CD4-positive, alpha-beta T cell treated with Interleukin-4 for 4 hours (primary cell): ENCODE measurements around the gene LCNL1.
A peak's percentile ranks its signal among the peaks of the same experiment; 100 is the strongest.

Experiments
- DNase-seq: peaks from one replicate; pipeline ENCODE4 v3.0.0-alpha.2; 2020

LCNL1 gene

DNA sequence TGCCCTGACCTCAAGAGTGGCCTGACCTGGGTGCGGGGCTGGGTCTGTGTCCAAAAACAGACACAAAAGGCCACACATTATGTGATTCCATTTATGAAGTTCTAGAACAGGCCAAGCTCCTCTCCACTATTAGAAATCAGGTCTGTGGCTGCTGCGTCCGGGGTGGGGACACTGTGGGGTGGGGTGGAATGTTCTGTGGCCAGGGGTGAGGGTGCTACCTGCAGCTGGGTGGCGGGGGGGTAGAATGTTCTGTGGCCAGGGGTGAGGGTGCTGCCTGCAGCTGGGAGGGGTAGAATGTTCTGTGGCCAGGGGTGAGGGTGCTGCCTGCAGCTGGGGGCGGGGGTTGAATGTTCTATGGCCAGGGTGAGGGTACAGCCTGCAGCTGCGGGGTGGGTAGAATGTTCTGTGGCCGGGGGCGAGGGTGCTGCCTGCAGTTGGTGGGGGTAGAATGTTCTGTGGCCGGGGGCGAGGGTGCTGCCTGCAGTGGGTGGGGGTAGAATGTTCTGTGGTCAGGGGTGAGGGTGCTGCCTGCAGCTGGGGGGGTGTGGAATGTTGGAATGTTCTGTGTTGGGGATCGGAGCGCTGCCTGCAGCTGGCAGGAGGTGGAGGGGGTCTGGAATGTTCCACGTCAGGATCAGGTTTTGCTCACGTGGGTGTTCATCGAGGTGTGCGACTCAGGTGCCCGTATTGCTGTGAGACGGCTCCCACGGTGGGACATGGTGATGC lies 22.4 kb upstream of the LCNL1 start:
- peak; percentile 45 for DNase-seq

DNA sequence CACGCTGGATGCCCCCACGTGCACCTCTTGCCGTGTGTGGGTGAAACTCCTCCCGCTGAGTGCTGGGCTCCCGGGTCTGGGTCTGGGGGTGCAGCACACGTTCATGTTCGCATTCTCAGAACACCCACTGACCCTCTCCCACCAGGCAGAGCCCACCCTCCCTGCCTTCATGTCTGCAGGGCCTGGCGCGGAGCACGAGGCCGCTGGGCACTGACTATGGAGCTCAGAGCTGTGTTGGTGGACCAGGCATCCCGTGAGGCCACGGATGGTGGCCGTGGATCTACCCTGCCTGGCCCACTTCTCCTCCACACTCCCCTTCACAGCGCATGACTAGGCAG lies 21.9 kb upstream of the LCNL1 start:
- DNase-seq = no peak

DNA sequence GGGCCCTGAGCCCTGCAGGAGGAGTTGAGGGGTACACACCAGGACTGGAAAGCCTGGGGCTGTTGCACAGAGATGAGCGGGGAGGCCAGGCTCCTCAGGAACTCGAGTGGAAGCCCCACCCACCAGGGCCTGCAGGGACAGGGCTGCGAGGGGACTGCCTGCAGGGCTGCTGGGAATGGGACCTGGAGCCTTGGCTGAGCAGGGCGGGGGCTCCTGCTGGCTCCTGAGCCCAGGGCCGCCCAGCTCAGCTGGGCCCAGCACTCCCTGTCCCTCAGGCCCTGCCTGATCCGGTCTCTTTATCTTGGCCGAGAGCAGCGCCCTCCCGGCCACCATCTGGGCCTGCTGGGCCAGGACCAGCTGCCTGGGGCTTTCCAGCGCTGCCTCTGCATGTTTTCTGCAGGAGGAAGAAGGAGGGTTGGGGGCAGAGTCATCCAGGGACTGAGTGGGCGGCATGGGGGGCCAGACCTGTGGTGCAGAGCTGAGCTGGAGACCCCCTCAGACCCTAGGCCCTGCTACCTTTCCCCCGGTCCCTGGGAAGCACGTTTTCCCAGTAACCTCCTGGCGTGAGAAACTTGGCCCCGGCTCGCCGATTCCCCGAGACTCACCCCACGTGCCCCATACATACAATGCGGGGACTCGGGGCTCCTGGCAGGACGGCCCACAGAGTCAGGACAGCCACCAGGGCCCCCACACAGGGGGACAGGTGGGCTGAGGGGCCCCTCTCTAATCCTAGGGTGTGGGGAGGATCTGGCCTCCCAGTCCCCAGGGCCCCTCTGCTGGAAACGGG lies 21.3 kb upstream of the LCNL1 start:
- DNase-seq = no peak

DNA sequence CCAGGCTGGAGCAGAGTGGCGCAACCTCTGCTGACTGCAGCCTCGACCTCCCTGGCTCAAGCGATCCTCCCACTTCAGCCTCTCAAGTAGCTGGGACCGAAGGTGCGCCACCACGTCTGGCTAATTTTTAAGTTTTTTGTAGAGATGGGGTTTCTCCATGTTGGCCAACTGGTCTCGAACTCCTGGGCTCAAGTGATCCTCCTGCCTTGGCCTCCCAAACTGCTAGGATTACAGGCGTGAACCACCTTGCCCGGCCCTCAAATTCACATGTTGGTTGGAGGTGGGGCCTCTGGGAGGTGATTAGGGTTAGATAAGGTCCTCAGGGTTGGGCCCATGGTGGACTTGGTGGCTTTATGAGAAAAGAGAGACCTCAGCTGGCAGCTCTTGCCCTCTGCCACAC lies 20.6 kb upstream of the LCNL1 start:
- no peak for DNase-seq

DNA sequence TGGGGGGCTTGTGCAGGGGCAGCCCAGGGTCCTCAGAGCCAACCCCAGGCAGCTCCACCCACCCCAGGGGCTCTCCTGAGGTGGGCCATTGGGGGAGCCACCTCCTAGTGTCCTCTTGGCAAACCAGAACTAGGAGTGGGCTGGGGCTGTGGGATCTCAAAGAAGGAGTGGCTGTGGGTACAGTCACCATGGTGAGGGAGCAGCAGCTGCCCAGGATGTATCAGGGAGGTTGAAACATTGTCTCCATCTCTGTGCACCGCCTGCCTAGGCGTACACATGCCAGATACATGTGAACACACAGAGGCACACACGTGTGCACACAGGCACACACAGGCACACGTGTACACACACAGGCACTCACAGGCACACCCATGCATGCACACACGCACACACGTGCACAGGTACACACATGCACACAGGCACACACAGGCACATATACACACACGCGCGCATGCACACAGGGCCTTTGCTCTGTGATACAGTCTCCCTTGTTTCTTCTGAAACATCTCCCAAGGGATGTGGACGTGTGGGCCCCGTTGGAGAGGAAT lies 20.0 kb upstream of the LCNL1 start:
- no peak for DNase-seq

DNA sequence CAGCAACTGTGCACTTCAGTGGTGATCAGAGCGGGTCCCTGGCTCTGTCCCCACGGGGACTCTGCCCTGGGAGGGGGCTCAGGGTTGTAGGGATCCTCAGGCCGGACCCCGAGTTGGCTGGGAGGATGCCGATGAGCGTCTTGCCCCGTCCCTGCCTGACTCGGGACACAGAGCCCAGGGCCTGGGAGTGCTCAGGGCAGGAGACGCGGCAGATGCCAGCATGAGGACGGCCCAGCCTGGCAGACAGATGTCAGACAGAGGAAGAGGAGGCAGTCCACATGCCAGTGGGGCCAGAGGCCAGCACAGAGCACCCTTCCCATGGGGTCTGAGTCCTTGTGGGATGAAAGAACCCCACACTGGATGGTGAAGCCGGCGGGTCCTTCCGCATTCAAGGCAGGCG lies 19.5 kb upstream of the LCNL1 start:
- DNase-seq = no peak

DNA sequence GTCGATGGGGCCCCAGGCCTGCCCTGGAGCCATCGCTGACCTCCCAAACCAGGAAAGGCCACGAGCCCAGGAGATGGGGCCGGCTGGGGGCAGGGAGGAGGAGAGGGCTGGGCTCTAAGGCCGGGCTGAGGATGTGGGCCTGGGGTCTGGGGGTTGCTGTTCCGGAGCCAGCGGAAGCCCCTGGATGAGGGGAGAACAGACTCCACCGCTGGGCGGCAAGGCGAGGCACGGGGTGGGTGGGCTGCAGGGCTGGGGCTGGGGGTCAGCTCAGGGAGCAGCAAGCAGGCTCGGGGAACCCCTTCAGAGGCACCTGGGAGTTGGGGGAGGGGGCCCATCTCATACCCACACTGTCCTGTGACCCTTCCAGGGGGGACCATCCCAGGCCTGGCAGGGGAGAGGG lies 19.0 kb upstream of the LCNL1 start:
- no peak for DNase-seq

DNA sequence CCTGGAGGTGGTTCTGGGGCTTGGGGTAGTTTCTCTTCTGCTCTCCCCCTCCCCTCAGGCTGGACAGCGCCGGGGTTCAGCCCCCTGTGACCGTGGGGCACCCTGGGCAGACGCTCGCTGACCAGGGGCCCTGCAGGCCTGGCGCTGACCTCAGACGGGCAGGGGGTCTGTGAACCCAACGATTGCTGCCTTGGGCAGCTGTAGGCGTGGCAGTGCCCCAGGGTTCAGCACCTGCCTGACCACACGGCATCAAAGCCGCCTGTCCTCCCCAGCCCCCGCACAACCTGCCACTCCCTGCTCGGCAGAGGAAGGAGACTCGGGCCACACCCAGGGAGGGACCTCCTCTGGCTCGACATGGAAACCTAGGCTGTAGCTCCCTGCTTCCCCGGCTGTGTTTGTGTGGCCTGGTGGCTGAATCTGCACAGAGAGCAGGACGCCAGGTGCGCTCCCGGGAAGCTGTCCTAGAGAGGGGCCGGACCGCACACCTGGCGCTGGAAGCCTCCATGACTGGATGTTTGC lies 18.6 kb upstream of the LCNL1 start:
- DNase-seq = no peak

DNA sequence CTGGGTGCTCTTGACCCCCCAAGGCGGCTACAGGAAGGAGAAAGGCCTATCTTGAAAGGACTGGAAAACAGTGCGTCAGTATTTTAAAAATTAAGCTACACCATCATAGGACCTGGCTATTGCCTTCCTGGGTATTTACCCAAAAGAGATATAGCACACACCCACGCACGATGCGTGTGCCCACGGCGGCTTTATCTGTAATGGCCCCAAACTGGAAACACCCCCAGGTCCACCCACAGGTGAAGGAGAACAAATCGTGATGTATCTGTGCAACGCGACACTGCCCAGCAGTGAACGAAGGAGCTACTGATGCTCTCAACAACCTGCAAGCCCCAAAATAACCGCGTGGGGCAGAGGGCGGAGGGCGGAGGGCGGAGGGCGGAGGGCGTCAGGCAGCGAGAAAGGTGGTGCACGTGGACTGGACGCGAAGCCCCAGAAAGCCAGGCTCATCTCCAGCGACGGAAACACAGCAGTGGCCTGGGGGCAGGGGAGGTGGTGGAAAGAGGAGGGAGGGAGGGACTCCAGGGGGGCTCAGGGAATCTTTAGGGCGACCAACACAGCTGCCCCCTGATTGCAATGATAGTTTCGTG lies 17.9 kb upstream of the LCNL1 start:
- DNase-seq = no peak

DNA sequence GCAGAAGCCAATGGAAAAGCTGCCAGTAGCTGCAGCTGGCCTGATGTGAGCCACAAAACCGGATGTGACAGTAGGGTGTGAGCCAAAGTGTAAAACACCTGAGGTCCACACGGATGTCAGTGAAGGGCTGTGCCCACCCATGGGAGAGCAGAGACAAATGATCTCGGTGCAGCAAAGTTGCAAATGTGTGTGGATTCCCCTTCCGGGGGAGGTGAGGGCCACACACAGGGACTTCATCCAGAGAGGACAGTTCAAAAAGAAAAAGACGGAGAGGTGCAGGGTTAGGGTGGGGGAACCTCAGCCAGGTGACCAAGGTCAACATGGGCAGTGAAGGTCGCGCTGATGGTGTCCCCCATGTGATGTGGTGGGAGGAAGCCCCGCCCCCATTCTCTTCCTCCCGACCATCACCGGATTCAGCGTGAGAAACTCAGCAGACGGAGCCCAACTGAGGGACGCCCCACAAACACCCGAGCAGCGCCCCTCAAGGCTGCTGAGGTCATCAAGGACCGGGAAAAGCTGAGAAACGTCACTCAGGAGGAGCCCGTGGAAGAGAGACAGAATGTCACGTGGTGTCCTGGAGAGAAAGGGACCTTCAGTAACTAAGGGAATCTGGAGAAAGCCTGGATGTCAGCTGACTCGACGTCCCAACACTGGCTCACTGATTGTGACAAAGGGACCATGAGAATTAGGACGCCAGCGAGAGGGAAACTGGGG lies 16.9 kb upstream of the LCNL1 start:
- DNase-seq = peak; percentile 54

DNA sequence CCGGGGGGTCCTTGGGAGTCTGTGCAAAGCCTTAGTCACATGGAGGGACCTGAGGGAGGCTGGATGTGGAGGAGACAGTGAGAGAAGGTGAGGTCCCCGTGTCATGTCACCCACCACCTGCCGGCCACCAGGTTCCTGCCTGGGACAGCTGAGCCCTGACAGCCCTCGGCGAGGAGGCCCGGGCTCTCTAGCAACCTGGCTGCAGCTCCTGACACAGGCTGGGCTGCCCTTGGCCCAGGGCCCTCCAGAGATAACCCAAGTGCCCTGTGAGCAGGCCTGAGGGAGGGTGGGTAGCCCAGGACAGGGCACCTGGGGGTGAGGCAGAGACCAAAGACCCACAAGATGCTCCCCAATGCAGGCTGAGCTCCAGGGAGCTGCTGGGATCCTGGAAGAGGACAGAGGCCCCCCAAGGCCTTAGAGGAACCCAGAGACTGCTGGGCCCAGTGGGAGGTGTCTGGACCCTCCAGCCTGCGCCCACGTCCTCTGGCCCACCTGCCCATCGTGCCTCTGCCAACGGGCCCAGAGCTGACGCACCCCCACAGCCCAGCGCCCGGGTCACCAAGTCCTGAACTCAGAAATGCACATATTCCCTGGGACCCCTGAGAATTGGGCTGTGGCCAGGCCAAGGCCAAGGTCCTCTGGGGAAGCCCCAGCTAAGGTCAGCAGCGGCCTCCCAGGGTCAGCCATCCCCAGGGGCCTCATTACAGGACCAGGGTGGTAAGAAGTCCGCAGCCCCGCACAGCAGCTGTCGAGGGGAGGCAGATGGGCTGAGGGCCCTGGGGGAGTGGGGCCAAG lies 14.3 kb upstream of the LCNL1 start:
- DNase-seq = no peak

DNA sequence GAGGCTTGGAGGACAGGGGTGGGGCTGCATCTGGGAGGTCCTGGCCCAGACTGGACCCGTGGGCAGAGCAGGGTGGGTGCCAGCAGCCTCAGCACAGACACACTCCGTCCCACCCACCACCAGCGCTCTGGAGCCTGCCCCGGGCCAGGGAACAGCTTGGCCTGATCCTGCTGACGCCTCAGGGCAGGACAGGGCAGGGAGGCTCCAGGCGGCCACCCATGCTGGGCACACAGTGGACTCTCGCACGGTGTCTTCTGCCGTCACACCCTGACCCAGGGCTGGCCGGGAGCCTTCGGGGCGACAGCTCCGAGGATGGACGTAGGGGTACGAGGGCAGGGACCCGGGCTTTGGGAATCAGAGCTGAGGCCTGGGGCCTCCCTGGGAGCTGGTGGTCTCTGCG lies 13.6 kb upstream of the LCNL1 start:
- no peak for DNase-seq

DNA sequence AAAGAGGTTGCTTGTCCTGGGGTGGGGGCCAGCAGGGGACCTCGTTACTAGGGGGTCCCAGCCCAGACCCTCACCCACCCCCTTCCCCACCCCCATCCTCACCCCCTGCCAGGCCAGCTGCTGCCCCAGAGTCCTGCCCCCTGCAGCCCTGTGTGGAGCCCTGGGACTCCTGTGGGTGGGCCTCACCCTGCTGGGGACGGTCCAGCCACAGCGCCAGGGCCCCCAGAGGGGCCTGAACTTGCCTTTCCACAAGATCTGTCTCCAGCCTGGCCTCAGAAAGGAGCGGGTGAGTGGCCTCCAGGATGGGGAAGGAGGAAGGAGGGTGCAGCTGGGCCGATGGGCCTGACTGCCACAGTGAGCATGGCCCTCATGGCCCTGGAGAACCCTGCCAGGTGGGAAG lies 13.0 kb upstream of the LCNL1 start:
- no peak for DNase-seq

DNA sequence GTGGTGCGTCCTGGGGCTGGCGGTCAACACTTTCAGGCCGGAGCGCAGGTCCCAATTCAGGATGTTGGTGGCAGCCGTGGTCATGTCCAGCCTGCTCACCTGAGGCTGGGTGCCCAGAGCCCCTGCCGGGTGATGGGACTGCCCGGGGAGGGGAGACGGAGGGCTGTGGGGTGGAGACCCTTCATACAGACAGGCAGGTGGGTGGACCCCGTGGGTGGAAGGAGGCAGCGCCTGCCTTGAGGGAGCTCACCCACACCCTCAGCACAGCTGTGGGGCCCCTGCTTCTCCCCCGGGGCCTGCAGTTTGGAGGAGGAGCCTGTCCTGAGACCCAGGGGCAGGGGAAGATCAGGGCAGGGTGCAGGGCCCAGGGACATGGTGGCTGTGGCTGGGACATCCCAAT lies 12.4 kb upstream of the LCNL1 start:
- no peak for DNase-seq

DNA sequence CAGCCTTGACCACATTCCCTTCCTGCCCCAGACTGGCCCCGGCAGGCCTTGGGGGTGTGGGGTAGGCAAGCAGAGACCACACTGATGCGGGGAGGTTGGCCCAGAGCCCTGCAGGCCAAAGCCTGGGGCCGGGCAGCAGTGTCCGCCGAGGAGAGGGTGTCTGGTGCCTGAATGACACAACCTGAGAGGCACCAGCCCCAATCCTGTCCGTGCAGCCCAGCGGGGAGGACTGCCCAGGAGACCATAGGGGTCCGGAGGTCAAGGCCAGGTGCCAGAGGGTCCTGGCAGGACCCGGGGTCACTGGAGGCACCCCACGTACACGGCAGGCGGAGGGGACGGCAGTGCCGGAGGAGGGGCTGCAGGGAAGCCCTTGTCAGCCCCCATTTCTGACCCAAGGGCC lies 11.0 kb upstream of the LCNL1 start:
- DNase-seq = no peak

DNA sequence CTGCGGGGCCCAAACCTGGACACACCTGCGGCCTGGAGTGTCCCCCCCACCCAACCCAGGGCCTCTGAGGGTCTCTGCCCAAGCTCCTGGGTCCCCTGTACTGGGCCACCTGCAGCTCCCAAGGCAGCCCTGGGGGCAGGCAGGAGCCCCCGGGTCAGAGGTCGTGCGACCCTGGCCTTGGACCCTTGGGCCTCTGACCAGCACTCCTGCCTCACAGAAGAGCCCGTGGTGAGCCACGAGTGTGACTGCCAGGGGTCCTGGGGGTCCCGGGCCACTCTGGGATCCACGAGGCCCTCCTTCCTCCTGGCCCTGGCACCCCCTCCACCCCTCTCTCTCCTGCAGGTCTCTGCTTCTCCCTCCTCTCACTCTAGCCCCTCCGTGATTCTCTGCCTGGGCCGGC lies 10.5 kb upstream of the LCNL1 start:
- no peak for DNase-seq

DNA sequence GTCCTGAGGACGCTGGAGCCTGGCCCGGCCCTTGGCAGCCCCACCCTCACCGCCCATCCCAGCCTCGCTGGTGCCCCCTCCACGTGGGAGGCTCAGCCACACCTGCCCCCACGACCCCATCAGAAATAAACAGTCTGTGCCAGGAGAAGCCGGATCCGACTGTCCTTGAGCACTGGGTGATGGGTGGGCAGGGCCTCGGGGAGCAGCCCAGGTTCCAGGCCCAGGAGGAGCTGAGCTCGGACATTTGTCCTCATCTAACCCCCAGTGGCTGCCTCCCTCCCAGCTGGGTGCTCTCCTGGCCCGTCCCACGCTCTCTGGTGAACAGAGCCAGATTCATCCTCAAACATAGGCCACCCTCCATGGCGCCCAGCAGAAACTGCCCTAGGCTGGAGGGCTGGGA lies 10.1 kb upstream of the LCNL1 start:
- DNase-seq = no peak

DNA sequence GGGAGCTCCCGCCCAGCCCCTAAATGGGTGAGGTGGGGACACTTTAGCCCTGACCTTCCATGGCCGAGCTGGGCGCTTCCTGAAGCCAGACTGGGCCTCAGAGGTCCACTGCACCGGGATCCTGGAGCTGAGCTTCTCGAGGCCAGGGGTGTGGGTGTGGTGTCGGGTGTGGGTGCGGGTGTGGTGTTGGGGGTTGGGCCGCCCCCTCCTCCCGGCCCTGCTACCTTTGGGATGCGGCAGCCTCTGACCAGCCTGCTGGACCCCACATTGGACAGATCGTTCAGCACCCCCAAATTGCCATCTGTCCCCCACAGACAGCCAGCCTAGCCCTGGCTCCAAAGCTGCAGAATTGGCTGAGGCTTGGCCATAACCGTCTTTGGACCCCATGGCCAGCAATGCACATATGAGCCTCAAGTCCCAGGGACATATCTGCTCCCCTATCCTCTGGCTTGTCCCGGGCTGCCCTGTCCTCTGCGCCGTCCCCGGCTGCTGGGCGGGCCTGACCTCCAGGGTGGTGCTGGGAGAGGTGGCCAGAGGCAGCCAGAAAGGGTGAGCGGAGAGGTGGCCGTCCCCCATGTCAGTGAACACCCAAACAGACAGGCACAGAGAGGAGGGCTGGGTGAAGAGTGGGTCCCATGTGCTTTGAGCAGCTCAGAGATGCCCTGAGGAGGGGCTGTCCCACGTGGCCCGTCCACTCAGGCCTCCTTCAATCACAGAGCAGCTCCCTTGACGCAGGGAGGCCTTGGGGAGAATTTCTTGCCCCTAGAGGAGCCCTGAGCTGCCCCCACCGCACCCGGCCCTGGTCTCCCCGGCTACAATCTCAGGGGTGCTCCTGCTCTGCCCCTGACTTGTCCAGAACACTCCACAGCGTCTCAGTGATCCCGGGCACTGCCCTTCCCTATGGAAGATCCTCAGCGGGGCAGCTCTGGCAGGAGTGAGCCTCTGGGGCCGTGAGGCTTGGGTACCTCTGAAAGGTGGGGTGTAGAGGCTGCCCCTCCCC lies 8.9 kb upstream of the LCNL1 start:
- DNase-seq = no peak

DNA sequence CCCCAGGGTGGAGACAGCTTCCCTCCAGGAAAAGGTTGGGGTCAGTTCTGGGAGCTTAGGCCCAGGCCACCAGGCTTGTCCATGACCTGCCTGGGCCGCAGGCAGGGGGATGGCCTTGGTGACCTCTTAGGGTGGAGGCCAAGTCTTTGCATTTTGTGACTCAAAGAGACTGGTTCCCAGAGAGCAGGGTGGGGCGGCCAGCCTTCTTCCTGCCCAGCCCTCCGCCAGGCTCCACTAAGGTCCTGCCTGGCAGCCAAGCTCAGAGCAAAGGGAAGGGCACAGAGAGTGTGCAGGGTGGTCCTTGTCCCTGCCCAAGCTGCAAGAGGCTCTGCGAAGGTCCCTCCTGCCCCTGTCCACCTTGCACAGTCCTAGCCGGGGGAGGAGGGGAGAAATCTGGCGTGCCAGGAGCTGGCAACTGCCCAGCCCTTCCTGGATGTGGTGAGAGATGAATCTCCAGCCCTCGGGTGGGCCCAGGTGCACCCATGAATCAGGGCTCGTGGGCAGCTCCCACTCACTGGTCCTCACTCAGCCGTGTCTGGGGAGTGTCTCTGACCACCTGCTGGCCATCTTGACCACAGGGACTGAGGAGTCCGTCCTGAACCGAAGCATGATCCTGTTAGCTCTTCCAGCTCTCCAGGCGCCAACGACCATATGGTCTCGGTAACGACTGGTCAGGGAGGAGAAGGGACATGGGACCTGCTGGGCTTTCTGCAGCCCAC lies 7.8 kb upstream of the LCNL1 start:
- DNase-seq = peak; percentile 29

DNA sequence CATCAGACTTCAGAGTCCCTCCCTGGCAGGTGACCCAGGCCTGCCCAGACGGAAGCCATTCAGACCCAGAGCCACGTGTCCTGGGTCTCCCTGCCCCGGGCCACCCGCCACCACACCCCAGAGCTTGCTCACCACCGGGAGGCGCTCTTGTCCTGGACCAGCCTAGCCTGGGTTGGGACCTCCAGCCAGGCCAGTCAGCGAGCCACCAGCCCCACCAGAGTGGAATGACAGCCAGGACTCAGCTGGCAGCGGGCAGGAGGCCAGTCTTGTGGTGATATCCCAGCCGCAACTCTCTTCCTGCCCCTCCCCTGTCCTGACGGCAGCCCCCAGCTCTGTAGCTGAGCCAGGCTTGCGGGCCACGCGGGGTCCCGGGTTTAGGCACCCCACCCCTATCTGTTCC lies 7.1 kb upstream of the LCNL1 start:
- DNase-seq = no peak
